A549 (cell line): ENCODE data around the gene NRM.

Experiments
- CBX2 ChIP-seq: fragments of 200-600 bp; sonication (generic); IDR thresholded peaks from 2 replicates; pipeline ENCODE4 v1.6.1; 2016; ENCODE audit warnings: low read depth, mild to moderate bottlenecking, borderline replicate concordance
- CEBPB ChIP-seq, 2 experiments: fragments of >200 bp in 1 of 2; sonication (Bioruptor Twin) in 1 of 2; formaldehyde crosslinking in 1 of 2; IDR thresholded peaks; 2 replicates each; pipeline ENCODE4 v1.6.1; 2012 to 2016
- HOXB13 ChIP-seq: fragments of 250-450 bp; sonication (Bioruptor Pico); IDR thresholded peaks from 2 replicates; pipeline ENCODE4 v1.5.0; 2020; ENCODE audit warnings: low read depth, mild to moderate bottlenecking, moderate library complexity
- JUN ChIP-seq, 2 experiments: fragments of >200 bp; sonication (Bioruptor Twin); formaldehyde crosslinking; IDR thresholded peaks; 2 replicates in 1 of 2; 3 replicates in 1 of 2; pipeline ENCODE4 v1.6.1; 2016 to 2017
- NPAS2 ChIP-seq: fragments of 250-450 bp; sonication (Bioruptor Pico); IDR thresholded peaks from 2 replicates; pipeline ENCODE4 v1.8.0; 2022; ENCODE audit warnings: mild to moderate bottlenecking, moderate library complexity, borderline replicate concordance
- POLR2A ChIP-seq: IDR thresholded peaks from 2 replicates; pipeline ENCODE4 v1.6.1; 2012; ENCODE audit warnings: mild to moderate bottlenecking, low read length
- POLR2AphosphoS2 ChIP-seq: conservative IDR thresholded peaks from 2 replicates; pipeline ENCODE4 v1.6.1; 2012; ENCODE audit warnings: low read length, improper control_type of control experiment, inconsistent platforms
- RCOR1 ChIP-seq: fragments of 150-350 bp; IDR thresholded peaks from 2 replicates; pipeline ENCODE4 v1.6.1; 2014; ENCODE audit warnings: antibody characterized with exemption, low read length, low read depth
- RFX5 ChIP-seq: fragments of 450-650 bp; IDR thresholded peaks from 2 replicates; pipeline ENCODE4 v1.7.1; 2014; ENCODE audit warnings: antibody characterized with exemption, mild to moderate bottlenecking, moderate library complexity
- TF ChIP-seq, protein P1 (sequence below): fragments of >200 bp; sonication (Bioruptor Twin); formaldehyde crosslinking; IDR thresholded peaks from 3 replicates; pipeline ENCODE4 v1.5.1; 2016
- TF ChIP-seq, protein P2 (sequence below): fragments of 250-450 bp; sonication (Bioruptor Pico); IDR thresholded peaks from 2 replicates; pipeline ENCODE4 v1.5.0; 2021; ENCODE audit warnings: mild to moderate bottlenecking, moderate library complexity, borderline replicate concordance
- TF ChIP-seq, protein P3 (sequence below): fragments of 150-350 bp; IDR thresholded peaks from 2 replicates; pipeline ENCODE4 v1.6.1; 2014; ENCODE audit warnings: low read depth, mild to moderate bottlenecking, low read length
- TF ChIP-seq, protein P4 (sequence below): IDR thresholded peaks from 2 replicates; pipeline ENCODE4 v1.6.1; 2012
- TF ChIP-seq, protein P5 (sequence below): IDR thresholded peaks from 2 replicates; pipeline ENCODE4 v1.6.1; 2012

DNA sequence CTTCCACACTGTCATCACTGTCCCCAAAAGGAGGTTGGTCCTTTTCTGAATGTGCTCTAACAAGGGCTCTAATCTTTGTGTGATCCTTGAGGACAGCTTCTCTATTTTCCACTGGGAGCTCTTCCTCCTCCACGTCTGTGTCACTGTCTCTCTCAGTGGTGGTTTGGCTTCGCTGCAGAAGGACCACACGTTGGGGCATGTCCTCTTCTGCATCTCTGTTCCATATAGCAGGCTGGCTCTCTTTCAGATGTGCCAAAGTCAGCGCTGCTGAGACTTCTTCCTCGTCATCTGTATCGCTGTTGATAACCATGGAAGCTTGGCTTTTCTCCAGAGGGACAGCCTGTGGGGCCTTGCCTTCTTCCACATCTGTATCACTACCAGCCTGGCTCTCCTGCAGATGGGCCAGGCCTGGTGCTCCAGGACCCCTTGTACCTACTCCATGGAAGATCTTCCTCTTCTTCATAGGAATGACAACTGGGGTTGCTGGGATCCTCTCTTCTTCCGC lies 21.7 kb upstream of the NRM start:
- TF ChIP-seq, protein P1, sequence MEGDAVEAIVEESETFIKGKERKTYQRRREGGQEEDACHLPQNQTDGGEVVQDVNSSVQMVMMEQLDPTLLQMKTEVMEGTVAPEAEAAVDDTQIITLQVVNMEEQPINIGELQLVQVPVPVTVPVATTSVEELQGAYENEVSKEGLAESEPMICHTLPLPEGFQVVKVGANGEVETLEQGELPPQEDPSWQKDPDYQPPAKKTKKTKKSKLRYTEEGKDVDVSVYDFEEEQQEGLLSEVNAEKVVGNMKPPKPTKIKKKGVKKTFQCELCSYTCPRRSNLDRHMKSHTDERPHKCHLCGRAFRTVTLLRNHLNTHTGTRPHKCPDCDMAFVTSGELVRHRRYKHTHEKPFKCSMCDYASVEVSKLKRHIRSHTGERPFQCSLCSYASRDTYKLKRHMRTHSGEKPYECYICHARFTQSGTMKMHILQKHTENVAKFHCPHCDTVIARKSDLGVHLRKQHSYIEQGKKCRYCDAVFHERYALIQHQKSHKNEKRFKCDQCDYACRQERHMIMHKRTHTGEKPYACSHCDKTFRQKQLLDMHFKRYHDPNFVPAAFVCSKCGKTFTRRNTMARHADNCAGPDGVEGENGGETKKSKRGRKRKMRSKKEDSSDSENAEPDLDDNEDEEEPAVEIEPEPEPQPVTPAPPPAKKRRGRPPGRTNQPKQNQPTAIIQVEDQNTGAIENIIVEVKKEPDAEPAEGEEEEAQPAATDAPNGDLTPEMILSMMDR = no peak
- TF ChIP-seq, protein P2, sequence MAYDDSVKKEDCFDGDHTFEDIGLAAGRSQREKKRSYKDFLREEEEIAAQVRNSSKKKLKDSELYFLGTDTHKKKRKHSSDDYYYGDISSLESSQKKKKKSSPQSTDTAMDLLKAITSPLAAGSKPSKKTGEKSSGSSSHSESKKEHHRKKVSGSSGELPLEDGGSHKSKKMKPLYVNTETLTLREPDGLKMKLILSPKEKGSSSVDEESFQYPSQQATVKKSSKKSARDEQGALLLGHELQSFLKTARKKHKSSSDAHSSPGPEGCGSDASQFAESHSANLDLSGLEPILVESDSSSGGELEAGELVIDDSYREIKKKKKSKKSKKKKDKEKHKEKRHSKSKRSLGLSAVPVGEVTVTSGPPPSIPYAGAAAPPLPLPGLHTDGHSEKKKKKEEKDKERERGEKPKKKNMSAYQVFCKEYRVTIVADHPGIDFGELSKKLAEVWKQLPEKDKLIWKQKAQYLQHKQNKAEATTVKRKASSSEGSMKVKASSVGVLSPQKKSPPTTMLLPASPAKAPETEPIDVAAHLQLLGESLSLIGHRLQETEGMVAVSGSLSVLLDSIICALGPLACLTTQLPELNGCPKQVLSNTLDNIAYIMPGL (CRISPR knock-in tag) = no peak
- TF ChIP-seq CEBPB (IDR thresholded peaks at IDR 0.05) = no peak
- TF ChIP-seq, protein P3, sequence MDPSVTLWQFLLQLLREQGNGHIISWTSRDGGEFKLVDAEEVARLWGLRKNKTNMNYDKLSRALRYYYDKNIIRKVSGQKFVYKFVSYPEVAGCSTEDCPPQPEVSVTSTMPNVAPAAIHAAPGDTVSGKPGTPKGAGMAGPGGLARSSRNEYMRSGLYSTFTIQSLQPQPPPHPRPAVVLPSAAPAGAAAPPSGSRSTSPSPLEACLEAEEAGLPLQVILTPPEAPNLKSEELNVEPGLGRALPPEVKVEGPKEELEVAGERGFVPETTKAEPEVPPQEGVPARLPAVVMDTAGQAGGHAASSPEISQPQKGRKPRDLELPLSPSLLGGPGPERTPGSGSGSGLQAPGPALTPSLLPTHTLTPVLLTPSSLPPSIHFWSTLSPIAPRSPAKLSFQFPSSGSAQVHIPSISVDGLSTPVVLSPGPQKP = no peak
- no peak for TF ChIP-seq NPAS2
- TF ChIP-seq RCOR1 = no peak
- no peak for TF ChIP-seq RFX5
- no peak for TF ChIP-seq POLR2A
- TF ChIP-seq JUN (IDR thresholded peaks at IDR 0.05) = no peak
- TF ChIP-seq, protein P4, sequence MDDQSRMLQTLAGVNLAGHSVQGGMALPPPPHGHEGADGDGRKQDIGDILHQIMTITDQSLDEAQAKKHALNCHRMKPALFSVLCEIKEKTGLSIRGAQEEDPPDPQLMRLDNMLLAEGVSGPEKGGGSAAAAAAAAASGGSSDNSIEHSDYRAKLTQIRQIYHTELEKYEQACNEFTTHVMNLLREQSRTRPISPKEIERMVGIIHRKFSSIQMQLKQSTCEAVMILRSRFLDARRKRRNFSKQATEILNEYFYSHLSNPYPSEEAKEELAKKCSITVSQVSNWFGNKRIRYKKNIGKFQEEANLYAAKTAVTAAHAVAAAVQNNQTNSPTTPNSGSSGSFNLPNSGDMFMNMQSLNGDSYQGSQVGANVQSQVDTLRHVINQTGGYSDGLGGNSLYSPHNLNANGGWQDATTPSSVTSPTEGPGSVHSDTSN = no peak
- TF ChIP-seq, protein P5, sequence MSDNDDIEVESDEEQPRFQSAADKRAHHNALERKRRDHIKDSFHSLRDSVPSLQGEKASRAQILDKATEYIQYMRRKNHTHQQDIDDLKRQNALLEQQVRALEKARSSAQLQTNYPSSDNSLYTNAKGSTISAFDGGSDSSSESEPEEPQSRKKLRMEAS = no peak
- TF ChIP-seq POLR2AphosphoS2 = no peak
- TF ChIP-seq HOXB13 (CRISPR knock-in tag) = no peak
- no peak for TF ChIP-seq CBX2
